GM12878 (cell line): ENCODE results near the gene IL1RL2. TPM values are rescaled to one million over a fixed set of nuclear protein-coding genes. Genes with fewer than 3 reads are reported as not detected.

Experiments
- ATAC-seq: fragments of 200-7000 bp; cut with Tn5 transposase; 3 replicates; pipeline ENCODE4 v1.9.1; 2020; ENCODE audit warnings: mild to moderate bottlenecking, moderate library complexity
- BruUV-seq: library from RNA; stranded (reverse); fragments of 400-500 nt; replicated peaks from 2 replicates; lab custom pipeline; 2021; lab: Mats Ljungman, UMichigan
- CTCF ChIA-PET: fragments of 300-600 bp; sonication (Branson Sonifier 250); formaldehyde crosslinking; extraction: SDS; loops from one replicate; lab custom pipeline; 2021; ENCODE audit warnings: inconsistent platforms; lab: Yijun Ruan, JAX
- POLR2A ChIA-PET: fragments of 350-600 bp; formaldehyde crosslinking; extraction: SDS; loops from one replicate; lab custom pipeline; 2021; ENCODE audit warnings: inconsistent platforms; lab: Charles Lee
- RAD21 ChIA-PET: fragments of 300-600 bp; sonication (Branson Sonifier 250); formaldehyde crosslinking; loops from one replicate; lab custom pipeline; 2023; ENCODE audit warnings: antibody characterized with exemption; ENCODE audit not compliant: unreplicated experiment; lab: Charles Lee
- SMC1A ChIA-PET: fragments of 300-600 bp; sonication (Branson Sonifier 250); formaldehyde crosslinking; loops from one replicate; lab custom pipeline; 2023; ENCODE audit not compliant: unreplicated experiment, uncharacterized antibody; lab: Charles Lee
- DNase-seq: peaks from one replicate; pipeline ENCODE4 v3.0.0-alpha.2; 2011; ENCODE audit warnings: low read depth, low spot score
- FAIRE-seq: peaks from 3 replicates; lab custom pipeline; 2011; peaks lifted over from hg19 to GRCh38; lab: Jason Lieb, UNC
- H2AFZ ChIP-seq: 2 replicates; pipeline ENCODE4 v1.6.0; 2011; ENCODE audit warnings: low read depth, low read length, control low read depth; ENCODE audit not compliant: control insufficient read depth
- H3K27ac ChIP-seq: 2 replicates; pipeline ENCODE4 v1.5.1; 2011; ENCODE audit warnings: control low read depth; ENCODE audit not compliant: control insufficient read depth, insufficient read depth
- H3K27me3 ChIP-seq, 2 experiments: replicated peaks in 1 of 2; 2 replicates each; pipeline versions ENCODE4 v1.6.0 to v1.6.1; 2011; ENCODE audit warnings: low read length in 1 of 2; ENCODE audit not compliant: control insufficient read depth in 2 of 2, insufficient read depth in 2 of 2
- H3K36me3 ChIP-seq, 2 experiments: 2 replicates each; pipeline ENCODE4 v1.5.1; 2011; ENCODE audit warnings: low read length in 1 of 2; ENCODE audit not compliant: control insufficient read depth in 2 of 2, insufficient read depth in 2 of 2
- H3K4me1 ChIP-seq: 2 replicates; pipeline ENCODE4 v1.6.1; 2011; ENCODE audit warnings: mild to moderate bottlenecking, low read length, moderate library complexity, mixed read lengths; ENCODE audit not compliant: control insufficient read depth, insufficient read depth
- H3K4me2 ChIP-seq: 2 replicates; pipeline ENCODE4 v1.6.0; 2011; ENCODE audit warnings: control low read depth; ENCODE audit not compliant: control insufficient read depth, insufficient read depth
- H3K4me3 ChIP-seq: fragments of 200-600 bp; sonication (generic); 2 replicates; pipeline ENCODE4 v1.5.1; 2016
- H3K79me2 ChIP-seq: 2 replicates; pipeline ENCODE4 v1.6.0; 2011; ENCODE audit warnings: low read length; ENCODE audit not compliant: control insufficient read depth, insufficient read depth
- H3K9ac ChIP-seq: 2 replicates; pipeline ENCODE4 v1.8.0; 2011; ENCODE audit warnings: low read length, control low read depth, mixed read lengths; ENCODE audit not compliant: control insufficient read depth, insufficient read depth
- H3K9me3 ChIP-seq: replicated peaks from 3 replicates; pipeline ENCODE4 v1.5.1; 2011; ENCODE audit warnings: mild to moderate bottlenecking, low read length; ENCODE audit not compliant: control insufficient read depth, insufficient read depth
- H4K20me1 ChIP-seq: 2 replicates; pipeline ENCODE4 v1.6.0; 2011; ENCODE audit not compliant: control insufficient read depth, insufficient read depth
- CBFB ChIP-seq: IDR thresholded peaks from 2 replicates; pipeline ENCODE4 v1.6.1; 2016; ENCODE audit warnings: antibody characterized with exemption, low read depth
- CBX3 ChIP-seq: fragments of 200-600 bp; sonication (generic); IDR thresholded peaks from 2 replicates; pipeline ENCODE4 v1.6.1; 2016; ENCODE audit warnings: low read depth, borderline replicate concordance
- CHD1 ChIP-seq: IDR thresholded peaks from 2 replicates; pipeline ENCODE4 v1.6.1; 2012; ENCODE audit warnings: low read depth, low read length, improper control_type of control experiment
- CUX1 ChIP-seq: IDR thresholded peaks from 2 replicates; pipeline ENCODE4 v1.6.1; 2012; ENCODE audit warnings: improper control_type of control experiment, low read depth, low read length; ENCODE audit not compliant: insufficient replicate concordance
- MEF2B ChIP-seq: fragments of 450-650 bp; IDR thresholded peaks from 2 replicates; pipeline ENCODE4 v1.6.1; 2018; ENCODE audit warnings: mild to moderate bottlenecking, moderate library complexity; ENCODE audit not compliant: partially characterized antibody, poor library complexity, severe bottlenecking
- PBX3 ChIP-seq: IDR thresholded peaks from 2 replicates; pipeline ENCODE4 v1.6.1; 2011; ENCODE audit warnings: mild to moderate bottlenecking, low read depth, low read length, moderate library complexity; ENCODE audit not compliant: insufficient replicate concordance
- POLR2AphosphoS5 ChIP-seq: IDR thresholded peaks from 2 replicates; pipeline ENCODE4 v1.6.1; 2011; ENCODE audit warnings: mild to moderate bottlenecking, low read length, inconsistent platforms
- SMARCA5 ChIP-seq: fragments of 450-650 bp; IDR thresholded peaks from 2 replicates; pipeline ENCODE4 v1.6.1; 2017; ENCODE audit warnings: mild to moderate bottlenecking
- in situ Hi-C: fragments of 300-500 bp; cut with MboI; formaldehyde crosslinking; loops from 9 replicates; pipeline ENCODE4 v1.14.3; 2018; ENCODE audit warnings: mixed read lengths
- intact Hi-C: fragments of 100-400 bp; cut with micrococcal nuclease; formaldehyde crosslinking; loops from one replicate; pipeline ENCODE4 v1.14.2; 2022; ENCODE audit not compliant: unreplicated experiment
- polyA plus RNA-seq, 11 experiments: library from polyadenylated mRNA; depleted of rRNA in 4 of 11; unstranded in 6 of 11; stranded (reverse) in 5 of 11; fragments of >200 nt; fragmentation: Nextera tagmentation in 4 of 11; fragmentation: Illumina TruSeq in 1 of 11; extraction: Ambion mirVana in 4 of 11; extraction: Trizol in 1 of 11; gene quantifications; 1 replicate in 1 of 11; 2 replicates in 10 of 11; pipeline versions ENCODE4 v1.2.1 to v1.2.3, GENCODE V29; 2011 to 2016; ENCODE audit warnings: inconsistent platforms in 2 of 11, missing spikeins in 2 of 11, low read depth in 1 of 11
- total RNA-seq, 4 experiments: library from RNA; depleted of rRNA in 3 of 4; stranded (reverse); fragments of >200 nt in 3 of 4; fragmentation: Illumina TruSeq in 1 of 4; extraction: Trizol in 1 of 4; gene quantifications; 2 replicates each; pipeline versions ENCODE4 v1.2.1 to v1.2.3, GENCODE V29; 2013 to 2021

IL1RL2 gene
- total and polyA plus RNA-seq, 10 of the 15 experiments (the other 5 are each of a cell fraction or from before 2014, with no cell fraction given), result not detected

GRCh38 chr2:102256276-102256675, 69.5 kb downstream of the IL1RL2 start:
- H4K20me1 ChIP-seq, result no peaks in the 10 kb centered on the region
- H3K4me3 ChIP-seq, result no peak overlapping the region
- in situ Hi-C loops (no loop called here), intact Hi-C loops (no loop called here)
- no TSS peak for BruUV-seq
- H2AFZ ChIP-seq, result no peak overlapping the region
- no peak overlapping the region for H3K9ac ChIP-seq
- H3K36me3 ChIP-seq, result no peaks in the 10 kb centered on the region
- DNase-seq, result no peak
- ATAC-seq, result peak; percentile 38; the same call in 1 of the 3 replicates
- ChIA-PET CTCF (interaction anchor here (0.6 to 6.5 kb wide), 8 partner anchors 16 to 382 kb away, joined by 3 to 83 read pairs (median 4); no protein-coding TSS in a partner anchor), POLR2A (no interaction called here), RAD21 (interaction anchor here (0.7 to 1.9 kb wide), 4 partner anchors 8 to 372 kb away, joined by 3 to 8 read pairs (median 4); no protein-coding TSS in a partner anchor), SMC1A (interaction anchor here (1.1 to 3.6 kb wide), 4 partner anchors 20 to 372 kb away, joined by 3 to 17 read pairs (median 4); no protein-coding TSS in a partner anchor)
- H3K79me2 ChIP-seq, result no peaks in the 10 kb centered on the region
- no peaks in the 10 kb centered on the region for H3K4me1 ChIP-seq
- H3K27ac ChIP-seq, result no peak overlapping the region
- TF ChIP-seq POLR2AphosphoS5, result no peak
- no peak for TF ChIP-seq MEF2B
- TF ChIP-seq CBFB, result no peak
- no peak for TF ChIP-seq SMARCA5
- TF ChIP-seq PBX3, result no peak
- no peak for TF ChIP-seq CUX1
- no peak for TF ChIP-seq CBX3
- no peak for TF ChIP-seq CHD1
- no peak overlapping the region for H3K4me2 ChIP-seq
- no peaks in the 10 kb centered on the region; the same call in 2 of the 3 replicates for H3K9me3 ChIP-seq
- no peak for FAIRE-seq
- H3K27me3 ChIP-seq, result no peaks in the 10 kb centered on the region
